Kidney epithelial cell (primary cell): ENCODE results near the gene ZNF862. TPM values are rescaled to one million over a fixed set of nuclear protein-coding genes. Genes with fewer than 3 reads are reported as not detected.

ENCODE experiments used
- DNase-seq: peaks from one replicate; pipeline ENCODE4 v3.0.0-alpha.2; 2010; ENCODE audit warnings: low read depth
- H3K27me3 ChIP-seq: 2 replicates; pipeline ENCODE4 v1.6.0; 2011; ENCODE audit warnings: low read length; ENCODE audit not compliant: control insufficient read depth, insufficient read depth
- H3K36me3 ChIP-seq: 2 replicates; pipeline ENCODE4 v1.5.1; 2011; ENCODE audit warnings: low read length; ENCODE audit not compliant: control insufficient read depth, insufficient read depth
- H3K4me3 ChIP-seq: 2 replicates; pipeline ENCODE4 v1.5.1; 2011; ENCODE audit warnings: low read depth, mild to moderate bottlenecking, control low read depth, low read length
- total RNA-seq: library from RNA; depleted of rRNA; stranded (reverse); fragments of >200 nt; gene quantifications from 2 replicates; pipeline ENCODE4 v1.2.3, GENCODE V29; 2015
- TF ChIP-seq, protein P1 (sequence below): IDR thresholded peaks from 2 replicates; pipeline ENCODE4 v1.5.1; 2011; ENCODE audit warnings: mild to moderate bottlenecking, moderate library complexity, low read length, control low read depth, inconsistent platforms; ENCODE audit not compliant: insufficient read depth, poor library complexity, severe bottlenecking

ZNF862 gene
- total RNA-seq, 1 donor from 2014 or later = 7.2 TPM

- H3K4me3 ChIP-seq = no peak overlapping the region
- no peak for DNase-seq
- peaks cover 19% of the 10 kb centered on the region for H3K27me3 ChIP-seq
- TF ChIP-seq, protein P1, sequence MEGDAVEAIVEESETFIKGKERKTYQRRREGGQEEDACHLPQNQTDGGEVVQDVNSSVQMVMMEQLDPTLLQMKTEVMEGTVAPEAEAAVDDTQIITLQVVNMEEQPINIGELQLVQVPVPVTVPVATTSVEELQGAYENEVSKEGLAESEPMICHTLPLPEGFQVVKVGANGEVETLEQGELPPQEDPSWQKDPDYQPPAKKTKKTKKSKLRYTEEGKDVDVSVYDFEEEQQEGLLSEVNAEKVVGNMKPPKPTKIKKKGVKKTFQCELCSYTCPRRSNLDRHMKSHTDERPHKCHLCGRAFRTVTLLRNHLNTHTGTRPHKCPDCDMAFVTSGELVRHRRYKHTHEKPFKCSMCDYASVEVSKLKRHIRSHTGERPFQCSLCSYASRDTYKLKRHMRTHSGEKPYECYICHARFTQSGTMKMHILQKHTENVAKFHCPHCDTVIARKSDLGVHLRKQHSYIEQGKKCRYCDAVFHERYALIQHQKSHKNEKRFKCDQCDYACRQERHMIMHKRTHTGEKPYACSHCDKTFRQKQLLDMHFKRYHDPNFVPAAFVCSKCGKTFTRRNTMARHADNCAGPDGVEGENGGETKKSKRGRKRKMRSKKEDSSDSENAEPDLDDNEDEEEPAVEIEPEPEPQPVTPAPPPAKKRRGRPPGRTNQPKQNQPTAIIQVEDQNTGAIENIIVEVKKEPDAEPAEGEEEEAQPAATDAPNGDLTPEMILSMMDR = no peak
- H3K36me3 ChIP-seq = no peaks in the 10 kb centered on the region
Observed at GRCh38 chr7:149816267-149816751, 21.9 kb upstream of the ZNF862 start.

DNA sequence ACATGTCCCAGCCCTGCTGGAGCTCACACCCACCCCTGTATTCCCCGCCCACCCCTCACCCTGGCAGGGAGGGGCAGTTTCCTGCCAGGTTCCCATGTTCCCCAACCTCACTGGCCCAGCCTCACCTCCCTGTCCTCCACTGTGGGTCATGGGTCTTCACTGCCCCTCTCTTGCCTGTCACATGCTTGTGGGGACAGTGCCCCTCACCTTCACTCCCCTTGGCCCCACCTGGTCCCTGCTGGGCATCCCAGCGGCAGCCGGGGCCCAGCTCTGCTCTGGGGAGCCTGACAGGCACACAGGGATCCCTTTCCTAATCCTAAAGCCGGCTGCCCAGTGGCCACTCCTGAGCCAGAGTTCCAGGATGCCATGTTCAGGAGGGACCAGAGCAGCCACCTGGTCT, 21.4 kb upstream of the ZNF862 start:
- DNase-seq = no peak
- Histone ChIP-seq H3K36me3 (no peaks in the 10 kb centered on the region), H3K4me3 (no peak overlapping the region), H3K27me3 (peaks cover 21% of the 10 kb centered on the region)
- TF ChIP-seq, protein P1 = no peak

DNA sequence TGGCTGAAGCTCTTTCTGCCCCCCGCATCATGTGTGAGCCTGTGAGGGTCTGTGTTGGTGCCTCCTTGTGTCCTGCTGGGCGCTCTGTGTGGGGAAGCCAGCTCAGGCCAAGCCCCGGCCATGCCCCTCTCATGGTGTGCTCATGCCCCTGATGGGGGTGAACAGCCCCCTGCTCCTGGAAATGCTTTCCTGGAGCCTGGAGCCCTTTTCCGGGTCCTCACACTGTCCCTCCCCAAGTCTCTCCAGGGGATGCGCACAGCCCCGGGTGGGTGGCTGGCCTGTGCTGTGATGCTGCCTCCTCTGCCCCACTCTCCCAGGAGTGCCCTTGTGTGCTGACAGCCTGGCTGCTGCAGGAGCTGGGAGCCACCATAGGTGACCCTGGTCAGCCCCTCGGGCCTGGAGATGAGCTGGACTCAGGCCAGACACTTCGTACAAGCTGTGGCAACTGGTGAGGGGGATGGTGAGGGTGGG, 20.8 kb upstream of the ZNF862 start:
- Histone ChIP-seq H3K4me3 (no peak overlapping the region), H3K36me3 (no peaks in the 10 kb centered on the region), H3K27me3 (peaks cover 21% of the 10 kb centered on the region)
- DNase-seq = no peak
- TF ChIP-seq, protein P1 = no peak

GRCh38 chr7:149817836-149818535, 20.2 kb upstream of the ZNF862 start:
- TF ChIP-seq, protein P1 = no peak
- Histone ChIP-seq H3K4me3 (no peak overlapping the region), H3K27me3 (peaks cover 19% of the 10 kb centered on the region), H3K36me3 (no peaks in the 10 kb centered on the region)
- no peak for DNase-seq

GRCh38 chr7:149818536-149818840, 19.7 kb upstream of the ZNF862 start:
- DNase-seq = no peak
- no peaks in the 10 kb centered on the region for H3K36me3 ChIP-seq
- TF ChIP-seq, protein P1 = no peak
- H3K27me3 ChIP-seq = peaks cover 19% of the 10 kb centered on the region
- H3K4me3 ChIP-seq = no peak overlapping the region

DNA sequence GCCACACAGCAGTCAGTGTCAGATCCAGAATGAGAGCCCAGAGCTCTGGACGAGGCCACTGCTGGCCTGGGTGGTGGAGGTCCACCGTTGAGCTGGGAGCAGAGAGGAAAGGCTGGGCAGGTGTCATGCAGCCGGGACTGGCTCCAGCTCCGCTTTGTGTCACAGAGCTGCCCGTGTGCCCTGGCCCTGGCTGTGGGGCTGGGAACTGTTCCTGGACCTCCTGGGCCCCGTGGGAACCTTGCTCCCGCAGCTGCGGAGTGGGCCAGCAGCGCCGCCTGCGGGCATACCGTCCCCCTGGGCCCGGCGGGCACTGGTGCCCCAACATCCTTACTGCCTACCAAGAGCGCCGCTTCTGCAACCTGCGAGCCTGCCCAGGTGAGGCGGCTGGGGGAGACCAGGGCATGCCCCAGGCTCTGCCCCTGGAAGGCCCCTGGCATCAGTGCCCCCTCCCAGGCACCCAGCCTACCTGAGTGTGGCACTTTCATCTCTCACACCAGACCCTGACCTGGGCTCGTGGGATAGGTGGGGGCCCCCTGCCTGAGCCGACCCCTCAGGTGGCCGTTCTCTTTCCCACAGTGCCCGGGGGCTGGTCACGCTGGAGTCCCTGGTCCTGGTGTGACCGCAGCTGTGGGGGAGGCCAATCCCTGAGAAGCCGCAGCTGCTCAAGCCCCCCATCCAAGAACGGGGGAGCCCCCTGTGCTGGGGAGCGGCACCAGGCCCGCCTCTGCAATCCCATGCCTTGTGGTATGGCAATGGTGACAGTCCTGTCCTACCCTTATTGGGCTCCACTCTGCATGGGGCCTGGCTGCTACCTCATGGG, 18.8 kb upstream of the ZNF862 start:
- TF ChIP-seq, protein P1 = no peak
- Histone ChIP-seq H3K27me3 (peaks cover 18% of the 10 kb centered on the region), H3K36me3 (no peaks in the 10 kb centered on the region), H3K4me3 (no peak overlapping the region)
- DNase-seq = no peak
